Activated B cell treated with CpG ODN at 0.5 μM for 24 hours (primary cell): Measurements from ENCODE around the gene MAPK8. TPM values are rescaled to one million over a fixed set of nuclear protein-coding genes. Genes with fewer than 3 reads are reported as not detected.
"Not testable (repeated sequence)": the region's sequence is repeated elsewhere in the genome, so short reads cannot be mapped to it uniquely, and the experiment has no call there.

Experiments
- ATAC-seq: fragments of 200-7000 bp; cut with Tn5 transposase; one replicate; pipeline ENCODE4 v1.10.0; 2021; ENCODE audit warnings: low read depth, mild to moderate bottlenecking, moderate library complexity
- CTCF ChIA-PET: fragments of 350-600 bp; sonication (Branson Sonifier 250); formaldehyde crosslinking; loops from one replicate; lab custom pipeline; 2021; ENCODE audit warnings: antibody characterized with exemption; lab: Charles Lee
- POLR2A ChIA-PET: fragments of 350-600 bp; sonication (Branson Sonifier 250); formaldehyde crosslinking; loops from one replicate; lab custom pipeline; 2021; ENCODE audit warnings: antibody characterized with exemption; lab: Charles Lee
- DNase-seq: peaks from one replicate; pipeline ENCODE4 v3.0.0; 2022
- H3K27ac Mint-ChIP-seq: one replicate; pipeline ENCODE4 v1.8.0; 2020; ENCODE audit warnings: mixed read lengths
- H3K27me3 Mint-ChIP-seq: one replicate; pipeline ENCODE4 v1.8.0; 2021; ENCODE audit warnings: mixed read lengths
- H3K36me3 Mint-ChIP-seq: one replicate; pipeline ENCODE4 v1.8.0; 2021; ENCODE audit warnings: low read depth, mixed read lengths
- H3K4me1 Mint-ChIP-seq: one replicate; pipeline ENCODE4 v1.8.0; 2021; ENCODE audit warnings: mixed read lengths
- H3K4me3 Mint-ChIP-seq: one replicate; pipeline ENCODE4 v1.8.0; 2020; ENCODE audit warnings: mild to moderate bottlenecking, mixed read lengths
- H3K9me3 Mint-ChIP-seq: one replicate; pipeline ENCODE4 v1.8.0; 2020; ENCODE audit warnings: mixed read lengths
- CTCF ChIP-seq: fragments of 200-600 bp; IDR thresholded peaks from one replicate; pipeline ENCODE4 v1.8.0; 2022; ENCODE audit warnings: antibody characterized with exemption, mild to moderate bottlenecking
- intact Hi-C: fragments of 100-400 bp; cut with micrococcal nuclease; formaldehyde crosslinking; loops from one replicate; pipeline ENCODE4 v1.15.1; 2024
- total RNA-seq: library from RNA; stranded (reverse); gene quantifications from 2 replicates; pipeline ENCODE4 v1.2.3, GENCODE V29; 2022

Gene MAPK8
- total RNA-seq, 1 donor from 2014 or later, result 25.8 TPM

- peaks cover 6% of the 10 kb centered on the region for H3K9me3 Mint-ChIP-seq
- peaks cover 9% of the 10 kb centered on the region for H3K36me3 Mint-ChIP-seq
- no peak overlapping the region for H3K27ac Mint-ChIP-seq
- ATAC-seq, result no peak
- no peak for DNase-seq
- H3K4me3 Mint-ChIP-seq, result no peak overlapping the region
- peaks cover 3% of the 10 kb centered on the region for H3K4me1 Mint-ChIP-seq
- no peaks in the 10 kb centered on the region for H3K27me3 Mint-ChIP-seq
- TF ChIP-seq CTCF, result no peak
- CTCF ChIA-PET, result no interaction called here
- intact Hi-C loops, result no loop called here
- POLR2A ChIA-PET, result no interaction called here
Measured at GRCh38 chr10:48340734-48341133, 34.3 kb downstream of the MAPK8 start.

GRCh38 chr10:48343106-48343505 is 36.6 kb downstream of the MAPK8 start:
- ChIA-PET CTCF (no interaction called here), POLR2A (no interaction called here)
- TF ChIP-seq CTCF, result no peak
- H3K4me1 Mint-ChIP-seq, result no peaks in the 10 kb centered on the region
- intact Hi-C loops, result no loop called here
- H3K9me3 Mint-ChIP-seq, result peaks cover 11% of the 10 kb centered on the region
- no peak overlapping the region for H3K4me3 Mint-ChIP-seq
- DNase-seq (no peak), ATAC-seq (no peak)
- H3K27ac Mint-ChIP-seq, result no peak overlapping the region
- H3K36me3 Mint-ChIP-seq, result peaks cover 20% of the 10 kb centered on the region
- no peaks in the 10 kb centered on the region for H3K27me3 Mint-ChIP-seq

GRCh38 chr10:48343921-48344598 is 37.6 kb downstream of the MAPK8 start:
- ChIA-PET POLR2A (no interaction called here), CTCF (no interaction called here)
- Mint-ChIP-seq H3K4me1 (no peaks in the 10 kb centered on the region), H3K27me3 (no peaks in the 10 kb centered on the region), H3K9me3 (peaks cover 10% of the 10 kb centered on the region), H3K27ac (no peak overlapping the region), H3K36me3 (peaks cover 20% of the 10 kb centered on the region), H3K4me3 (no peak overlapping the region)
- TF ChIP-seq CTCF, result no peak
- intact Hi-C loops, result loop anchor here (2.0 kb wide), 1 partner anchor 17 kb away; no protein-coding TSS in a partner anchor
- ATAC-seq (no peak), DNase-seq (no peak)

DNA sequence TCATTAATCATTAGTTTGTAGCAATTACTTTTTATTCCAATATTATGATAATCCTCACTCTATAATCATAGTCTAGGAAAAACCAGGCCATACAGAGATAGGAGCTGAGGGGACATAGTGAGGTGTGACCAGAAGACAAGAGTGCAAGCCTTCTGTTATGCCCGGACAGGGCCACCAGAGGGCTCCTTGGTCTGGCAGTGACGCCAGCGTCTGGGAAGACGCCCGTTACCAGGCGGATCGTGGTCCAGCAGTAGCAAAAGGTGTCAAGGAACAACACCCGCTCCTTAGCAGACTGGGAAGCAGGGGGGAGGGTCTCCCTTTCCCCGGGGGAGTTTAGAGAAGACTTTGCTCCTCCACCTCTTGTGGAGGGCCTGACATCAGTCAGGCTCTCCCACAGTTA is 39.8 kb downstream of the MAPK8 start:
- H3K27ac Mint-ChIP-seq, intact Hi-C loops, DNase-seq, CTCF ChIA-PET, POLR2A ChIA-PET, H3K4me1 Mint-ChIP-seq, H3K27me3 Mint-ChIP-seq, ATAC-seq, H3K4me3 Mint-ChIP-seq: not testable (repeated sequence)
- peaks cover 25% of the 10 kb centered on the region for H3K36me3 Mint-ChIP-seq
- peaks cover 12% of the 10 kb centered on the region for H3K9me3 Mint-ChIP-seq

GRCh38 chr10:48347539-48347938 is 41.1 kb downstream of the MAPK8 start:
- CTCF ChIA-PET, intact Hi-C loops, POLR2A ChIA-PET, ATAC-seq, H3K4me3 Mint-ChIP-seq, H3K27ac Mint-ChIP-seq, H3K27me3 Mint-ChIP-seq, H3K4me1 Mint-ChIP-seq, DNase-seq: not testable (repeated sequence)
- Mint-ChIP-seq H3K9me3 (peaks cover 12% of the 10 kb centered on the region), H3K36me3 (peaks cover 22% of the 10 kb centered on the region)

- CTCF ChIA-PET, H3K27ac Mint-ChIP-seq, ATAC-seq, H3K4me1 Mint-ChIP-seq, H3K4me3 Mint-ChIP-seq, H3K27me3 Mint-ChIP-seq, POLR2A ChIA-PET, intact Hi-C loops, DNase-seq: not testable (repeated sequence)
- H3K36me3 Mint-ChIP-seq, result peaks cover 21% of the 10 kb centered on the region
- peaks cover 12% of the 10 kb centered on the region for H3K9me3 Mint-ChIP-seq
Measured at GRCh38 chr10:48347943-48348342, 41.5 kb downstream of the MAPK8 start.
